Tibial artery (tissue), 4 donors: ENCODE data around the gene SPRR4.

Experiments used
- DNase-seq, 2 donors: peaks; one replicate each; pipeline ENCODE4 v3.0.0-alpha.2; 2019
- H3K27ac ChIP-seq, 2 donors: fragments of 200-600 bp; sonication (generic) in 1 of 2; 1 replicate in 1 of 2; 2 replicates in 1 of 2; pipeline ENCODE4 v1.5.1; 2018 to 2019; ENCODE audit warnings: mild to moderate bottlenecking in 1 of 2
- H3K27me3 ChIP-seq, 2 donors: fragments of 200-600 bp; sonication (generic) in 1 of 2; one replicate each; pipeline versions ENCODE4 v1.5.1 to v1.6.0; 2016 to 2019
- H3K36me3 ChIP-seq, 3 donors: fragments of 200-600 bp; sonication (generic) in 2 of 3; one replicate each; pipeline ENCODE4 v1.5.1; 2016 to 2019; ENCODE audit warnings: mild to moderate bottlenecking in 2 of 3
- H3K4me1 ChIP-seq, 4 donors: fragments of 200-600 bp; sonication (generic) in 2 of 4; 1 replicate in 3 of 4; 2 replicates in 1 of 4; pipeline ENCODE4 v1.5.1; 2016 to 2019
- H3K4me3 ChIP-seq, 2 donors: fragments of 200-600 bp; sonication (generic) in 1 of 2; 1 replicate in 1 of 2; 2 replicates in 1 of 2; pipeline ENCODE4 v1.5.1; 2018 to 2019; ENCODE audit warnings: mild to moderate bottlenecking in 2 of 2
- H3K9me3 ChIP-seq, 3 donors: fragments of 200-600 bp; sonication (generic) in 1 of 3; one replicate each; pipeline ENCODE4 v1.5.1; 2016 to 2019
- CTCF ChIP-seq, 2 experiments: fragments of 200-600 bp in 1 of 2; fragments of 450-650 bp in 1 of 2; IDR thresholded peaks; one replicate each; pipeline ENCODE4 v1.5.1; 2017 to 2019; ENCODE audit warnings: antibody characterized with exemption in 2 of 2, mild to moderate bottlenecking in 1 of 2, moderate library complexity in 1 of 2
- intact Hi-C: fragments of 100-400 bp; cut with DNase I; formaldehyde crosslinking; loops from one replicate; pipeline ENCODE4 v1.15.0; 2023; ENCODE audit warnings: low total_unique reads

Gene SPRR4

GRCh38 chr1:152959273-152959672 is 11.2 kb upstream of the SPRR4 start:
- intact Hi-C loops = no loop called here
- Histone ChIP-seq H3K9me3 (no peaks in the 10 kb centered on the region), H3K4me3 (no peak overlapping the region), H3K4me1 (no peaks in the 10 kb centered on the region), H3K27ac (no peak overlapping the region), H3K36me3 (no peaks in the 10 kb centered on the region), H3K27me3 (no peaks in the 10 kb centered on the region)
- TF ChIP-seq CTCF (IDR thresholded peaks at IDR 0.05) = no peak
- no peak for DNase-seq

- H3K27me3 ChIP-seq = no peaks in the 10 kb centered on the region
- intact Hi-C loops = no loop called here
- no peak overlapping the region for H3K27ac ChIP-seq
- H3K36me3 ChIP-seq = no peaks in the 10 kb centered on the region
- H3K9me3 ChIP-seq = no peaks in the 10 kb centered on the region
- H3K4me1 ChIP-seq = no peaks in the 10 kb centered on the region
- H3K4me3 ChIP-seq = no peak overlapping the region
- no peak for DNase-seq
- TF ChIP-seq CTCF (IDR thresholded peaks at IDR 0.05) = no peak
These were observed 10.5 kb upstream of the SPRR4 start for GRCh38 chr1:152959801-152960451.

GRCh38 chr1:152960452-152961044 is 9.9 kb upstream of the SPRR4 start:
- H3K27me3 ChIP-seq = no peaks in the 10 kb centered on the region
- TF ChIP-seq CTCF (IDR thresholded peaks at IDR 0.05) = no peak
- intact Hi-C loops = no loop called here
- H3K27ac ChIP-seq = no peak overlapping the region
- no peak overlapping the region for H3K4me3 ChIP-seq
- no peaks in the 10 kb centered on the region for H3K36me3 ChIP-seq
- no peaks in the 10 kb centered on the region for H3K4me1 ChIP-seq
- H3K9me3 ChIP-seq = no peaks in the 10 kb centered on the region
- DNase-seq = no peak

GRCh38 chr1:152961226-152961891 is 9.1 kb upstream of the SPRR4 start:
- DNase-seq = no peak
- no peak overlapping the region for H3K27ac ChIP-seq
- no peaks in the 10 kb centered on the region for H3K36me3 ChIP-seq
- H3K27me3 ChIP-seq = no peaks in the 10 kb centered on the region
- no peaks in the 10 kb centered on the region for H3K9me3 ChIP-seq
- no peak for TF ChIP-seq CTCF (IDR thresholded peaks at IDR 0.05)
- intact Hi-C loops = no loop called here
- H3K4me1 ChIP-seq = no peaks in the 10 kb centered on the region
- H3K4me3 ChIP-seq = no peak overlapping the region

- DNase-seq = no peak
- no peak overlapping the region for H3K27ac ChIP-seq
- no peaks in the 10 kb centered on the region for H3K9me3 ChIP-seq
- TF ChIP-seq CTCF (IDR thresholded peaks at IDR 0.05) = no peak
- no peaks in the 10 kb centered on the region for H3K36me3 ChIP-seq
- intact Hi-C loops = no loop called here
- peaks cover 0 to 4% of the 10 kb centered on the region in 2 donors for H3K27me3 ChIP-seq
- H3K4me1 ChIP-seq = no peaks in the 10 kb centered on the region
- H3K4me3 ChIP-seq = no peak overlapping the region
These were observed 7.5 kb upstream of the SPRR4 start for GRCh38 chr1:152962876-152963415.
